Progenitor cell of endocrine pancreas (in vitro differentiated cells): Measurements from ENCODE around the gene ISLR. TPM values are rescaled to one million over a fixed set of nuclear protein-coding genes. Genes with fewer than 3 reads are reported as not detected.
A peak's percentile ranks its signal among the peaks of the same experiment; 100 is the strongest.

ENCODE experiments used
- DNase-seq: peaks from one replicate; pipeline ENCODE4 v3.0.0; 2021; ENCODE audit warnings: low spot score; ENCODE audit not compliant: unreplicated experiment
- H3K27ac Mint-ChIP-seq: 2 replicates; pipeline ENCODE4 v1.8.0; 2021; ENCODE audit warnings: mild to moderate bottlenecking, moderate library complexity, mixed read lengths
- H3K27me3 Mint-ChIP-seq: 2 replicates; pipeline ENCODE4 v1.8.0; 2021; ENCODE audit warnings: mixed read lengths
- H3K36me3 Mint-ChIP-seq: 2 replicates; pipeline ENCODE4 v1.8.0; 2022; ENCODE audit warnings: mixed read lengths; ENCODE audit not compliant: insufficient read depth
- H3K4me1 Mint-ChIP-seq: 2 replicates; pipeline ENCODE4 v1.8.0; 2021; ENCODE audit warnings: low read depth, mixed read lengths
- H3K4me3 Mint-ChIP-seq: 2 replicates; pipeline ENCODE4 v1.8.0; 2021; ENCODE audit warnings: low read depth, mild to moderate bottlenecking, moderate library complexity, mixed read lengths
- H3K9me3 Mint-ChIP-seq: 2 replicates; pipeline ENCODE4 v1.8.0; 2021; ENCODE audit warnings: low read depth, mixed read lengths
- total RNA-seq: library from RNA; stranded (reverse); gene quantifications from 2 replicates; pipeline ENCODE4 v1.2.1, GENCODE V29; 2021
- TF ChIP-seq, protein P1 (sequence below): fragments of 200-600 bp; sonication (generic); IDR thresholded peaks from one replicate; pipeline ENCODE4 v1.5.0; 2021; ENCODE audit warnings: antibody characterized with exemption, mild to moderate bottlenecking; ENCODE audit not compliant: unreplicated experiment

ISLR gene
- total RNA-seq, 1 donor from 2014 or later = not detected

DNA sequence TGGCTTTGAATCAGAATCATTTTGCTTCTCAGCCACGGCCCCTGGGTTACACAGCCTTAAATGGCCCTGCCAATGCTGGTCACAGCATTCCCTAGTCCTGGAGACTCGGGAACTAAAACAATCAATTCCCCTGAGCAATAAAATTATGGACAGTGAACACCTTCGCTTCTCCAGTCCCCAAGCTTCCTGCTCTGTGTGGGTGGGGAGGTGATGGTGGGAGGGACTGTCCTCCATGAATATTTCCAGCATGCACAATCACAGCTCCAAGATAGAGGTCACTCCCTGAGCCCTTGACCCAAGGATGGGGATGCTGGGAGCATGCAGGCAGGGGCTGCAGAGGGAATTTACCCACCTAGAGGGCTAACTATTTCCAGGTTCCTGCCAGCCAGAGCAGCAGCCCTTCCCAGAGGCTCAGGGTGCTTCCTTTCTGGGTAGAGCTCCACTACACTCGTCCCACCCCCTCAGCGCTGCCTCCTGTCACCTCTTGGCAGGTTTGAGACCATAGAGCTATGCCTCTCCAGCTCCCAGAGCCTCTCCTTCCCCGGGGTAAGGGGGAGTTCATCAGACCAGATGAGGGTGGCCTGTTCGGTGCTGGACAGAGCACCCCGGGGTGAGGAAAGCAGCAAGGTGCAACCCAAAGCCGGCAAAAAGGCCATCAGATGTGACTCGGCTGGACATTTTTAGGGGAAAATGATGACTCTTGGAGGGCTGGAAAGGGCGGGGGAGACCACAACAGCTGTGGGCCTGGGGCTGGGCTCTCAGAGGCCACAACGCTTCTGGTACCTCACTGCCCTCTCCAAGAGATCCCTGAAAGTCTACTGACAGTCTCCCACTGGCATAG is 48.1 kb downstream of the ISLR start:
- Mint-ChIP-seq H3K4me1 (peaks cover 18% of the 10 kb centered on the region), H3K36me3 (no peaks in the 10 kb centered on the region), H3K27me3 (peaks cover 57% of the 10 kb centered on the region), H3K9me3 (no peaks in the 10 kb centered on the region), H3K4me3 (no peak overlapping the region), H3K27ac (peak overlapping the region; percentile 80)
- no peak for DNase-seq
- TF ChIP-seq, protein P1, sequence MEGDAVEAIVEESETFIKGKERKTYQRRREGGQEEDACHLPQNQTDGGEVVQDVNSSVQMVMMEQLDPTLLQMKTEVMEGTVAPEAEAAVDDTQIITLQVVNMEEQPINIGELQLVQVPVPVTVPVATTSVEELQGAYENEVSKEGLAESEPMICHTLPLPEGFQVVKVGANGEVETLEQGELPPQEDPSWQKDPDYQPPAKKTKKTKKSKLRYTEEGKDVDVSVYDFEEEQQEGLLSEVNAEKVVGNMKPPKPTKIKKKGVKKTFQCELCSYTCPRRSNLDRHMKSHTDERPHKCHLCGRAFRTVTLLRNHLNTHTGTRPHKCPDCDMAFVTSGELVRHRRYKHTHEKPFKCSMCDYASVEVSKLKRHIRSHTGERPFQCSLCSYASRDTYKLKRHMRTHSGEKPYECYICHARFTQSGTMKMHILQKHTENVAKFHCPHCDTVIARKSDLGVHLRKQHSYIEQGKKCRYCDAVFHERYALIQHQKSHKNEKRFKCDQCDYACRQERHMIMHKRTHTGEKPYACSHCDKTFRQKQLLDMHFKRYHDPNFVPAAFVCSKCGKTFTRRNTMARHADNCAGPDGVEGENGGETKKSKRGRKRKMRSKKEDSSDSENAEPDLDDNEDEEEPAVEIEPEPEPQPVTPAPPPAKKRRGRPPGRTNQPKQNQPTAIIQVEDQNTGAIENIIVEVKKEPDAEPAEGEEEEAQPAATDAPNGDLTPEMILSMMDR = no peak

- TF ChIP-seq, protein P1 = no peak
- Mint-ChIP-seq H3K4me1 (peaks cover 18% of the 10 kb centered on the region), H3K4me3 (no peak overlapping the region), H3K9me3 (no peaks in the 10 kb centered on the region), H3K27ac (no peak overlapping the region), H3K36me3 (no peaks in the 10 kb centered on the region), H3K27me3 (peaks cover 63% of the 10 kb centered on the region)
- no peak for DNase-seq
Observed at GRCh38 chr15:74222240-74223119, 49.0 kb downstream of the ISLR start.

GRCh38 chr15:74225928-74226327 is 52.4 kb downstream of the ISLR start:
- DNase-seq = no peak
- Mint-ChIP-seq H3K27me3 (peaks cover 53% of the 10 kb centered on the region), H3K27ac (no peak overlapping the region), H3K9me3 (no peaks in the 10 kb centered on the region), H3K4me3 (no peak overlapping the region), H3K4me1 (peaks cover 16% of the 10 kb centered on the region), H3K36me3 (no peaks in the 10 kb centered on the region)
- TF ChIP-seq, protein P1 = no peak

Other genes starting within 250 kb of the ISLR start
- 17.1 and 17.4 TPM in 2 replicates for gene LOXL1, start 247.2 kb upstream of the ISLR start, total RNA-seq
- gene STOML1, start 181.4 kb upstream of the ISLR start, total RNA-seq = 8.0 and 8.7 TPM in 2 replicates
- 27.8 and 29.9 TPM in 2 replicates for gene PML, start 179.0 kb upstream of the ISLR start, total RNA-seq
- 0.64 and 0.89 TPM in 2 replicates for gene GOLGA6A, start 91.2 kb upstream of the ISLR start, total RNA-seq
- gene ISLR2, start 43.1 kb upstream of the ISLR start, total RNA-seq = 0.14 and 0.42 TPM in 2 replicates
- 17.9 and 34.7 TPM in 2 replicates for gene STRA6, start 29.1 kb downstream of the ISLR start, total RNA-seq
- 0.84 and 2.0 TPM in 2 replicates for gene CCDC33, start 62.6 kb downstream of the ISLR start, total RNA-seq
- gene CYP11A1, start 193.9 kb downstream of the ISLR start, total RNA-seq = 1.6 and 2.0 TPM in 2 replicates